Measurements from ENCODE around the gene TUBA4A. TPM values are rescaled to one million over a fixed set of nuclear protein-coding genes. Genes with fewer than 3 reads are reported as not detected.

The TUBA4A gene
- total and polyA plus RNA-seq, 2 experiments from 2014 or later, result 44.3 to 77.7 TPM

DNA sequence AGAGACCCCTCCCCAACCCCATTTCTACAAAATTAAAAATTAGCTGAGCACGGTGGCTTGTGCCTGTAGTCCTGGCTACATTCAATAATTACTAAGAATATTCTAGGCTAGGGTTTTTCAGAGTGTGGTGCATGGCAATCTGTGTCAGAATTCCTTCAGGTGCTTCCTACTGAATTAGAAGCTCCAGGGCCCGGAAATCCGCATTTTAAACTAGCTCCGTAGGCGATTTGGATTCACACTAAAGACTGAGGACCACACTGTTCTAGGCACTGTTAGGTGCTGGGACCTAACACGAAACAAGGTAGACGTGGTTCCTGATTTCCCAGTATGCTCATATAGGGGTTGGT, 47.8 kb downstream of the TUBA4A start (continued):
- TF ChIP-seq, protein P1, sequence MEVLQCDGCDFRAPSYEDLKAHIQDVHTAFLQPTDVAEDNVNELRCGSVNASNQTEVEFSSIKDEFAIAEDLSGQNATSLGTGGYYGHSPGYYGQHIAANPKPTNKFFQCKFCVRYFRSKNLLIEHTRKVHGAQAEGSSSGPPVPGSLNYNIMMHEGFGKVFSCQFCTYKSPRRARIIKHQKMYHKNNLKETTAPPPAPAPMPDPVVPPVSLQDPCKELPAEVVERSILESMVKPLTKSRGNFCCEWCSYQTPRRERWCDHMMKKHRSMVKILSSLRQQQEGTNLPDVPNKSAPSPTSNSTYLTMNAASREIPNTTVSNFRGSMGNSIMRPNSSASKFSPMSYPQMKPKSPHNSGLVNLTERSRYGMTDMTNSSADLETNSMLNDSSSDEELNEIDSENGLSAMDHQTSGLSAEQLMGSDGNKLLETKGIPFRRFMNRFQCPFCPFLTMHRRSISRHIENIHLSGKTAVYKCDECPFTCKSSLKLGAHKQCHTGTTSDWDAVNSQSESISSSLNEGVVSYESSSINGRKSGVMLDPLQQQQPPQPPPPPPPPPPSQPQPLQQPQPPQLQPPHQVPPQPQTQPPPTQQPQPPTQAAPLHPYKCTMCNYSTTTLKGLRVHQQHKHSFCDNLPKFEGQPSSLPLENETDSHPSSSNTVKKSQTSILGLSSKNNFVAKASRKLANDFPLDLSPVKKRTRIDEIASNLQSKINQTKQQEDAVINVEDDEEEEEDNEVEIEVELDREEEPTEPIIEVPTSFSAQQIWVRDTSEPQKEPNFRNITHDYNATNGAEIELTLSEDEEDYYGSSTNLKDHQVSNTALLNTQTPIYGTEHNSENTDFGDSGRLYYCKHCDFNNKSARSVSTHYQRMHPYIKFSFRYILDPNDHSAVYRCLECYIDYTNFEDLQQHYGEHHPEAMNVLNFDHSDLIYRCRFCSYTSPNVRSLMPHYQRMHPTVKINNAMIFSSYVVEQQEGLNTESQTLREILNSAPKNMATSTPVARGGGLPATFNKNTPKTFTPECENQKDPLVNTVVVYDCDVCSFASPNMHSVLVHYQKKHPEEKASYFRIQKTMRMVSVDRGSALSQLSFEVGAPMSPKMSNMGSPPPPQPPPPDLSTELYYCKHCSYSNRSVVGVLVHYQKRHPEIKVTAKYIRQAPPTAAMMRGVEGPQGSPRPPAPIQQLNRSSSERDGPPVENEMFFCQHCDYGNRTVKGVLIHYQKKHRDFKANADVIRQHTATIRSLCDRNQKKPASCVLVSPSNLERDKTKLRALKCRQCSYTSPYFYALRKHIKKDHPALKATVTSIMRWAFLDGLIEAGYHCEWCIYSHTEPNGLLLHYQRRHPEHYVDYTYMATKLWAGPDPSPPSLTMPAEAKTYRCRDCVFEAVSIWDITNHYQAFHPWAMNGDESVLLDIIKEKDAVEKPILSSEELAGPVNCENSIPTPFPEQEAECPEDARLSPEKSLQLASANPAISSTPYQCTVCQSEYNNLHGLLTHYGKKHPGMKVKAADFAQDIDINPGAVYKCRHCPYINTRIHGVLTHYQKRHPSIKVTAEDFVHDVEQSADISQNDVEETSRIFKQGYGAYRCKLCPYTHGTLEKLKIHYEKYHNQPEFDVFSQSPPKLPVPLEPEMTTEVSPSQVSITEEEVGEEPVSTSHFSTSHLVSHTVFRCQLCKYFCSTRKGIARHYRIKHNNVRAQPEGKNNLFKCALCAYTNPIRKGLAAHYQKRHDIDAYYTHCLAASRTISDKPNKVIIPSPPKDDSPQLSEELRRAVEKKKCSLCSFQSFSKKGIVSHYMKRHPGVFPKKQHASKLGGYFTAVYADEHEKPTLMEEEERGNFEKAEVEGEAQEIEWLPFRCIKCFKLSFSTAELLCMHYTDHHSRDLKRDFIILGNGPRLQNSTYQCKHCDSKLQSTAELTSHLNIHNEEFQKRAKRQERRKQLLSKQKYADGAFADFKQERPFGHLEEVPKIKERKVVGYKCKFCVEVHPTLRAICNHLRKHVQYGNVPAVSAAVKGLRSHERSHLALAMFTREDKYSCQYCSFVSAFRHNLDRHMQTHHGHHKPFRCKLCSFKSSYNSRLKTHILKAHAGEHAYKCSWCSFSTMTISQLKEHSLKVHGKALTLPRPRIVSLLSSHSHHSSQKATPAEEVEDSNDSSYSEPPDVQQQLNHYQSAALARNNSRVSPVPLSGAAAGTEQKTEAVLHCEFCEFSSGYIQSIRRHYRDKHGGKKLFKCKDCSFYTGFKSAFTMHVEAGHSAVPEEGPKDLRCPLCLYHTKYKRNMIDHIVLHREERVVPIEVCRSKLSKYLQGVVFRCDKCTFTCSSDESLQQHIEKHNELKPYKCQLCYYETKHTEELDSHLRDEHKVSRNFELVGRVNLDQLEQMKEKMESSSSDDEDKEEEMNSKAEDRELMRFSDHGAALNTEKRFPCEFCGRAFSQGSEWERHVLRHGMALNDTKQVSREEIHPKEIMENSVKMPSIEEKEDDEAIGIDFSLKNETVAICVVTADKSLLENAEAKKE (CRISPR knock-in tag; IDR thresholded peaks at IDR 0.05), result no peak
- TF ChIP-seq CREB1 (CRISPR knock-in tag; IDR thresholded peaks at IDR 0.05; ENCODE audit: low read depth) (no peak), EZH2 (IDR thresholded peaks at IDR 0.05; ENCODE audit: low read depth, unreplicated experiment) (no peak), EZH2phosphoT487 (IDR thresholded peaks at IDR 0.05; ENCODE audit: unreplicated experiment) (no peak), JUNB (IDR thresholded peaks at IDR 0.05; ENCODE audit: unreplicated experiment) (no peak), ZNF114 (CRISPR knock-in tag; IDR thresholded peaks at IDR 0.05) (no peak), POLR2AphosphoS5 (IDR thresholded peaks at IDR 0.05; ENCODE audit: low read depth) (no peak), NANOG (IDR thresholded peaks at IDR 0.05; ENCODE audit: borderline replicate concordance) (no peak)
- TF ChIP-seq, protein P2, sequence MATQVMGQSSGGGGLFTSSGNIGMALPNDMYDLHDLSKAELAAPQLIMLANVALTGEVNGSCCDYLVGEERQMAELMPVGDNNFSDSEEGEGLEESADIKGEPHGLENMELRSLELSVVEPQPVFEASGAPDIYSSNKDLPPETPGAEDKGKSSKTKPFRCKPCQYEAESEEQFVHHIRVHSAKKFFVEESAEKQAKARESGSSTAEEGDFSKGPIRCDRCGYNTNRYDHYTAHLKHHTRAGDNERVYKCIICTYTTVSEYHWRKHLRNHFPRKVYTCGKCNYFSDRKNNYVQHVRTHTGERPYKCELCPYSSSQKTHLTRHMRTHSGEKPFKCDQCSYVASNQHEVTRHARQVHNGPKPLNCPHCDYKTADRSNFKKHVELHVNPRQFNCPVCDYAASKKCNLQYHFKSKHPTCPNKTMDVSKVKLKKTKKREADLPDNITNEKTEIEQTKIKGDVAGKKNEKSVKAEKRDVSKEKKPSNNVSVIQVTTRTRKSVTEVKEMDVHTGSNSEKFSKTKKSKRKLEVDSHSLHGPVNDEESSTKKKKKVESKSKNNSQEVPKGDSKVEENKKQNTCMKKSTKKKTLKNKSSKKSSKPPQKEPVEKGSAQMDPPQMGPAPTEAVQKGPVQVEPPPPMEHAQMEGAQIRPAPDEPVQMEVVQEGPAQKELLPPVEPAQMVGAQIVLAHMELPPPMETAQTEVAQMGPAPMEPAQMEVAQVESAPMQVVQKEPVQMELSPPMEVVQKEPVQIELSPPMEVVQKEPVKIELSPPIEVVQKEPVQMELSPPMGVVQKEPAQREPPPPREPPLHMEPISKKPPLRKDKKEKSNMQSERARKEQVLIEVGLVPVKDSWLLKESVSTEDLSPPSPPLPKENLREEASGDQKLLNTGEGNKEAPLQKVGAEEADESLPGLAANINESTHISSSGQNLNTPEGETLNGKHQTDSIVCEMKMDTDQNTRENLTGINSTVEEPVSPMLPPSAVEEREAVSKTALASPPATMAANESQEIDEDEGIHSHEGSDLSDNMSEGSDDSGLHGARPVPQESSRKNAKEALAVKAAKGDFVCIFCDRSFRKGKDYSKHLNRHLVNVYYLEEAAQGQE (IDR thresholded peaks at IDR 0.05; ENCODE audit: unreplicated experiment), result no peak
